SU-DHL-6 (cell line): Measurements from ENCODE around the gene CCNT2.

Experiments
- H2AFZ ChIP-seq: fragments of 200-600 bp; sonication (generic); 2 replicates; pipeline ENCODE4 v1.6.1; 2014; ENCODE audit warnings: low read depth, mild to moderate bottlenecking, moderate library complexity, mixed read lengths, antibody characterized with exemption, low read length; ENCODE audit not compliant: severe bottlenecking
- H3F3A ChIP-seq: fragments of 200-600 bp; shearing (Covaris generic); 2 replicates; pipeline ENCODE4 v1.6.0; 2016; ENCODE audit warnings: antibody characterized with exemption, mild to moderate bottlenecking; ENCODE audit not compliant: insufficient read depth
- H3K27ac ChIP-seq: fragments of 200-600 bp; sonication (generic); 2 replicates; pipeline ENCODE4 v1.5.1; 2016; ENCODE audit warnings: low read depth, mild to moderate bottlenecking, low read length, moderate library complexity, mixed read lengths
- H3K27me3 ChIP-seq: fragments of 200-600 bp; sonication (generic), shearing (Covaris generic); 2 replicates; pipeline ENCODE4 v1.6.0; 2014; ENCODE audit warnings: mild to moderate bottlenecking, low read length
- H3K36me3 ChIP-seq: fragments of 200-600 bp; sonication (generic); 2 replicates; pipeline ENCODE4 v1.6.1; 2014; ENCODE audit warnings: mild to moderate bottlenecking, low read length, mixed read lengths
- H3K4me2 ChIP-seq: fragments of 300-600, 200-600 bp; shearing (Covaris generic), sonication (generic); 2 replicates; pipeline ENCODE4 v1.6.0; 2014; ENCODE audit warnings: low read length, low read depth, mild to moderate bottlenecking; ENCODE audit not compliant: poor library complexity, severe bottlenecking
- H3K4me3 ChIP-seq: fragments of 200-600 bp; sonication (generic); 2 replicates; pipeline ENCODE4 v1.5.1; 2014; ENCODE audit warnings: antibody characterized with exemption, low read length, mild to moderate bottlenecking, mixed read lengths; ENCODE audit not compliant: insufficient read depth, poor library complexity, severe bottlenecking
- H3K79me2 ChIP-seq: fragments of 200-600 bp; sonication (generic); 2 replicates; pipeline ENCODE4 v1.6.1; 2014; ENCODE audit warnings: mild to moderate bottlenecking, low read length, moderate library complexity; ENCODE audit not compliant: insufficient read depth
- H3K9ac ChIP-seq: fragments of 200-600 bp; sonication (generic); 2 replicates; pipeline ENCODE4 v1.7.0; 2014; ENCODE audit warnings: mild to moderate bottlenecking, low read length
- H3K9me2 ChIP-seq: fragments of 200-600 bp; sonication (generic); replicated peaks from 2 replicates; pipeline ENCODE4 v1.6.1; 2014; ENCODE audit warnings: low read length; ENCODE audit not compliant: insufficient read depth
- H3K9me3 ChIP-seq: fragments of 200-600 bp; sonication (generic); 2 replicates; pipeline ENCODE4 v1.6.1; 2014; ENCODE audit warnings: low read length, mixed read lengths; ENCODE audit not compliant: insufficient read depth
- H4K20me1 ChIP-seq: fragments of 200-600 bp; sonication (generic); 2 replicates; pipeline ENCODE4 v1.6.1; 2014; ENCODE audit warnings: low read depth, mild to moderate bottlenecking, antibody characterized with exemption, low read length, moderate library complexity, mixed read lengths
- EZH2phosphoT487 ChIP-seq: fragments of 200-600 bp; sonication (generic), shearing (Covaris generic); conservative IDR thresholded peaks from 2 replicates; pipeline ENCODE4 v1.6.1; 2018; ENCODE audit warnings: mild to moderate bottlenecking, antibody characterized with exemption, low read length, moderate library complexity, mixed read lengths
- TF ChIP-seq, protein P1 (sequence below): fragments of 200-600 bp; sonication (generic); IDR thresholded peaks from one replicate; pipeline ENCODE4 v1.5.1; 2017; ENCODE audit warnings: antibody characterized with exemption, mild to moderate bottlenecking, low read length, moderate library complexity; ENCODE audit not compliant: insufficient read depth, poor library complexity, severe bottlenecking

Gene CCNT2

GRCh38 chr2:134912361-134912760 is 6.3 kb upstream of the CCNT2 start:
- TF ChIP-seq, protein P1, sequence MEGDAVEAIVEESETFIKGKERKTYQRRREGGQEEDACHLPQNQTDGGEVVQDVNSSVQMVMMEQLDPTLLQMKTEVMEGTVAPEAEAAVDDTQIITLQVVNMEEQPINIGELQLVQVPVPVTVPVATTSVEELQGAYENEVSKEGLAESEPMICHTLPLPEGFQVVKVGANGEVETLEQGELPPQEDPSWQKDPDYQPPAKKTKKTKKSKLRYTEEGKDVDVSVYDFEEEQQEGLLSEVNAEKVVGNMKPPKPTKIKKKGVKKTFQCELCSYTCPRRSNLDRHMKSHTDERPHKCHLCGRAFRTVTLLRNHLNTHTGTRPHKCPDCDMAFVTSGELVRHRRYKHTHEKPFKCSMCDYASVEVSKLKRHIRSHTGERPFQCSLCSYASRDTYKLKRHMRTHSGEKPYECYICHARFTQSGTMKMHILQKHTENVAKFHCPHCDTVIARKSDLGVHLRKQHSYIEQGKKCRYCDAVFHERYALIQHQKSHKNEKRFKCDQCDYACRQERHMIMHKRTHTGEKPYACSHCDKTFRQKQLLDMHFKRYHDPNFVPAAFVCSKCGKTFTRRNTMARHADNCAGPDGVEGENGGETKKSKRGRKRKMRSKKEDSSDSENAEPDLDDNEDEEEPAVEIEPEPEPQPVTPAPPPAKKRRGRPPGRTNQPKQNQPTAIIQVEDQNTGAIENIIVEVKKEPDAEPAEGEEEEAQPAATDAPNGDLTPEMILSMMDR, result no peak
- no peak for TF ChIP-seq EZH2phosphoT487
- H3K9ac ChIP-seq, result no peak overlapping the region
- H4K20me1 ChIP-seq, result no peaks in the 10 kb centered on the region
- H3K36me3 ChIP-seq, result no peaks in the 10 kb centered on the region
- no peak overlapping the region for H3K4me2 ChIP-seq
- no peak overlapping the region for H3K27ac ChIP-seq
- no peaks in the 10 kb centered on the region for H3K27me3 ChIP-seq
- no peaks in the 10 kb centered on the region for H3K9me2 ChIP-seq
- no peaks in the 10 kb centered on the region for H3K9me3 ChIP-seq
- H2AFZ ChIP-seq, result no peak overlapping the region
- no peaks in the 10 kb centered on the region for H3K79me2 ChIP-seq
- no peak overlapping the region for H3K4me3 ChIP-seq
- H3F3A ChIP-seq, result peaks cover 4% of the 10 kb centered on the region

- Histone ChIP-seq H4K20me1 (peaks cover 27% of the 10 kb centered on the region), H3K9ac (peak overlapping the region; percentile 79), H3K9me2 (no peaks in the 10 kb centered on the region), H3K79me2 (peaks cover 37% of the 10 kb centered on the region), H3K27me3 (no peaks in the 10 kb centered on the region), H3K4me2 (peak overlapping the region; percentile 94), H3F3A (peaks cover 19% of the 10 kb centered on the region), H2AFZ (peak overlapping the region; percentile 87), H3K27ac (peak overlapping the region; percentile 97), H3K36me3 (peaks cover 21% of the 10 kb centered on the region), H3K4me3 (peak overlapping the region; percentile 75), H3K9me3 (no peaks in the 10 kb centered on the region)
- TF ChIP-seq, protein P1, result no peak
- no peak for TF ChIP-seq EZH2phosphoT487
Measured at GRCh38 chr2:134917360-134917865, 1.2 kb upstream of the CCNT2 start.

DNA sequence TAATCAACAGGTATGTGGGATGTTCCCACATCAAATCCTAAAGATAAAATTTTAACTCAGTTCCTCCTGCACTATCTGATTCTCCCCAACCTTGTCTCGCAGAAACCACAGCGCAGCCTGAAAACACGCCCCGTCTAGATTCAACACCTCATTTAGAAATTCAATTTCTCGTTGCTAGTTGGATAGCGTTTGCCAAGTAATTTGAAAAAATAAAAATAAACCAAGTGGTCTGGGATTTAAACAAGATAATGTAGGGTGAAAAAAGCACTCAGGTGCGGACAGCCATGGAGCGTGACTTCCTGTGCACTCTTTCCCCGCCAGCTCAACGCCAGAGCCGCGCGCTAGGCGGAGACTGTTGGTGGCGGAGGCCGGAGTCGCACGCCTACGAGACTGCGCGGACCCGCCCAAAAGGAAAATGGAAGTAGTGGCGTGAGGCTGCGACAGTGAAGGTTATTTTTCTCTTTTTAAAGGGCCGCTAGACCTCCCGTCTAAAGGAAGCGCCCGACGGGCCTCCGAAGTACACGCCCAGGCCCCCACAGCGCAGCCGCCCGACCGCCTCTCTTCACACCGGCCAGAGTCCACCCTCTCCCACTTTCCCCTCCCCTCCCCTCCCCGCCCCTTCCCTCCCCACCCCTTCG is 615 bp upstream of the CCNT2 start:
- H3K79me2 ChIP-seq, result peaks cover 43% of the 10 kb centered on the region
- peaks cover 31% of the 10 kb centered on the region for H4K20me1 ChIP-seq
- no peak for TF ChIP-seq EZH2phosphoT487
- TF ChIP-seq, protein P1, result no peak
- H3K4me3 ChIP-seq, result peak overlapping the region; percentile 75
- peaks cover 19% of the 10 kb centered on the region for H3F3A ChIP-seq
- H3K9me3 ChIP-seq, result no peaks in the 10 kb centered on the region
- H3K9ac ChIP-seq, result peak overlapping the region; percentile 79
- peak overlapping the region; percentile 87 for H2AFZ ChIP-seq
- H3K4me2 ChIP-seq, result peak overlapping the region; percentile 94
- H3K9me2 ChIP-seq, result no peaks in the 10 kb centered on the region
- H3K36me3 ChIP-seq, result peaks cover 21% of the 10 kb centered on the region
- H3K27ac ChIP-seq, result peak overlapping the region; percentile 97
- no peaks in the 10 kb centered on the region for H3K27me3 ChIP-seq
